ENCODE measurements around the gene TAAR6.
"Not testable (repeated sequence)": the region's sequence is repeated elsewhere in the genome, so short reads cannot be mapped to it uniquely, and the experiment has no call there.

TAAR6 gene

GRCh38 chr6:132590362-132590761 is 20.2 kb downstream of the TAAR6 start:
- DNase-seq = no peak

- no peak for DNase-seq
These were observed 22.7 kb downstream of the TAAR6 start for GRCh38 chr6:132592855-132593254.

GRCh38 chr6:132596201-132596600 is 26.1 kb downstream of the TAAR6 start:
- no peak for DNase-seq

GRCh38 chr6:132598473-132598872 is 28.4 kb downstream of the TAAR6 start:
- DNase-seq = no peak

GRCh38 chr6:132600900-132601299 is 30.8 kb downstream of the TAAR6 start:
- DNase-seq = not testable (repeated sequence)

GRCh38 chr6:132604635-132605152 is 34.6 kb downstream of the TAAR6 start:
- no peak for DNase-seq

GRCh38 chr6:132607544-132608233 is 37.6 kb downstream of the TAAR6 start:
- no peak for DNase-seq

- DNase-seq = no peak
These were observed 41.5 kb downstream of the TAAR6 start for GRCh38 chr6:132611616-132612015.

- DNase-seq = no peak
These were observed 42.5 kb downstream of the TAAR6 start for GRCh38 chr6:132612449-132613108.

GRCh38 chr6:132614554-132614953 is 44.4 kb downstream of the TAAR6 start:
- DNase-seq = no peak

- DNase-seq = no peak
These were observed 46.6 kb downstream of the TAAR6 start for GRCh38 chr6:132616677-132617076.
